Brain microvascular endothelial cell (primary cell): ENCODE results near the gene LAX1.
A peak's percentile ranks its signal among the peaks of the same experiment; 100 is the strongest.
"Not testable (repeated sequence)": the region's sequence is repeated elsewhere in the genome, so short reads cannot be mapped to it uniquely, and the experiment has no call there.

Experiments
- DNase-seq: peaks from one replicate; pipeline ENCODE4 v3.0.0-alpha.2; 2020
- H3K27ac ChIP-seq: fragments of 250-450 bp; sonication (Bioruptor Pico); 2 replicates; pipeline ENCODE4 v1.5.1; 2020; ENCODE audit warnings: mild to moderate bottlenecking, moderate library complexity
- H3K27me3 ChIP-seq: fragments of 250-450 bp; sonication (Bioruptor Pico); replicated peaks from 2 replicates; pipeline ENCODE4 v1.5.1; 2020; ENCODE audit warnings: mild to moderate bottlenecking
- H3K36me3 ChIP-seq: fragments of 250-450 bp; sonication (Bioruptor Pico); replicated peaks from 2 replicates; pipeline ENCODE4 v1.5.1; 2020; ENCODE audit warnings: mild to moderate bottlenecking
- H3K4me3 ChIP-seq: 2 replicates; pipeline ENCODE4 v1.5.1; 2011; ENCODE audit warnings: low read depth, mild to moderate bottlenecking, control low read depth, low read length, moderate library complexity
- in situ Hi-C: cut with HindIII; loops from 2 replicates; pipeline ENCODE4 v1.10.0; 2017; ENCODE audit warnings: low sequenced_read_pairs, low pct_ligation_motif_present
- TF ChIP-seq, protein P1 (sequence below): IDR thresholded peaks from 2 replicates; pipeline ENCODE4 v1.5.1; 2011; ENCODE audit warnings: low read depth, mild to moderate bottlenecking, moderate library complexity, low read length, control low read depth, inconsistent platforms; ENCODE audit errors: missing control alignments

LAX1 gene

GRCh38 chr1:203789966-203790365 lies 25.0 kb downstream of the LAX1 start:
- H3K27me3 ChIP-seq, result no peaks in the 10 kb centered on the region
- DNase-seq, result no peak
- H3K4me3 ChIP-seq, result no peak overlapping the region
- H3K27ac ChIP-seq, result no peak overlapping the region
- TF ChIP-seq, protein P1, sequence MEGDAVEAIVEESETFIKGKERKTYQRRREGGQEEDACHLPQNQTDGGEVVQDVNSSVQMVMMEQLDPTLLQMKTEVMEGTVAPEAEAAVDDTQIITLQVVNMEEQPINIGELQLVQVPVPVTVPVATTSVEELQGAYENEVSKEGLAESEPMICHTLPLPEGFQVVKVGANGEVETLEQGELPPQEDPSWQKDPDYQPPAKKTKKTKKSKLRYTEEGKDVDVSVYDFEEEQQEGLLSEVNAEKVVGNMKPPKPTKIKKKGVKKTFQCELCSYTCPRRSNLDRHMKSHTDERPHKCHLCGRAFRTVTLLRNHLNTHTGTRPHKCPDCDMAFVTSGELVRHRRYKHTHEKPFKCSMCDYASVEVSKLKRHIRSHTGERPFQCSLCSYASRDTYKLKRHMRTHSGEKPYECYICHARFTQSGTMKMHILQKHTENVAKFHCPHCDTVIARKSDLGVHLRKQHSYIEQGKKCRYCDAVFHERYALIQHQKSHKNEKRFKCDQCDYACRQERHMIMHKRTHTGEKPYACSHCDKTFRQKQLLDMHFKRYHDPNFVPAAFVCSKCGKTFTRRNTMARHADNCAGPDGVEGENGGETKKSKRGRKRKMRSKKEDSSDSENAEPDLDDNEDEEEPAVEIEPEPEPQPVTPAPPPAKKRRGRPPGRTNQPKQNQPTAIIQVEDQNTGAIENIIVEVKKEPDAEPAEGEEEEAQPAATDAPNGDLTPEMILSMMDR, result no peak
- in situ Hi-C loops, result no loop called here
- no peaks in the 10 kb centered on the region for H3K36me3 ChIP-seq

GRCh38 chr1:203791498-203791897 lies 26.5 kb downstream of the LAX1 start:
- Histone ChIP-seq H3K4me3 (no peak overlapping the region), H3K36me3 (peaks cover 2% of the 10 kb centered on the region), H3K27me3 (no peaks in the 10 kb centered on the region), H3K27ac (no peak overlapping the region)
- in situ Hi-C loops, result no loop called here
- TF ChIP-seq, protein P1, result no peak
- no peak for DNase-seq

GRCh38 chr1:203792486-203792885 lies 27.5 kb downstream of the LAX1 start:
- Histone ChIP-seq H3K27ac (no peak overlapping the region), H3K4me3 (no peak overlapping the region), H3K36me3 (peaks cover 2% of the 10 kb centered on the region), H3K27me3 (no peaks in the 10 kb centered on the region)
- in situ Hi-C loops, result no loop called here
- TF ChIP-seq, protein P1, result no peak
- no peak for DNase-seq

DNA sequence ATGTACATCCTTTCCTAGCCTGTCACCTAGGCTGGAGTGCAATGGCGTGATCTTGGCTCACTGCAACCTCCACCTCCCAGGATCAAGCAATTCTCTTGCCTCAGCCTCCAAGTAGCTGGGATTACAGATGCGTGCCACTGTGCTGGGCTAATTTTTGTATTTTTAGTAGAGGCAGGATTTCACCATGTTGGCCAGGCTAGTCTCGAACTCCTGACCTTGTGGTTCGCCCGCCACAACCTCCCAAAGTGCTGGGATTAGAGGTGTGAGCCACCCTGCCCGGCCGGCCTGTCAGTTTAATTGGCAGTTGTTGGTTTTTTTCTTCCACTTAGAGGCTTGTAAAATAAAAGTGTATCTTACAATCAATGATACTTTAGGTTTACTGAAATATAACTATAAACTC lies 28.6 kb downstream of the LAX1 start:
- H3K4me3 ChIP-seq, H3K27ac ChIP-seq, DNase-seq, H3K27me3 ChIP-seq, in situ Hi-C loops: not testable (repeated sequence)
- H3K36me3 ChIP-seq, result peaks cover 11% of the 10 kb centered on the region

DNA sequence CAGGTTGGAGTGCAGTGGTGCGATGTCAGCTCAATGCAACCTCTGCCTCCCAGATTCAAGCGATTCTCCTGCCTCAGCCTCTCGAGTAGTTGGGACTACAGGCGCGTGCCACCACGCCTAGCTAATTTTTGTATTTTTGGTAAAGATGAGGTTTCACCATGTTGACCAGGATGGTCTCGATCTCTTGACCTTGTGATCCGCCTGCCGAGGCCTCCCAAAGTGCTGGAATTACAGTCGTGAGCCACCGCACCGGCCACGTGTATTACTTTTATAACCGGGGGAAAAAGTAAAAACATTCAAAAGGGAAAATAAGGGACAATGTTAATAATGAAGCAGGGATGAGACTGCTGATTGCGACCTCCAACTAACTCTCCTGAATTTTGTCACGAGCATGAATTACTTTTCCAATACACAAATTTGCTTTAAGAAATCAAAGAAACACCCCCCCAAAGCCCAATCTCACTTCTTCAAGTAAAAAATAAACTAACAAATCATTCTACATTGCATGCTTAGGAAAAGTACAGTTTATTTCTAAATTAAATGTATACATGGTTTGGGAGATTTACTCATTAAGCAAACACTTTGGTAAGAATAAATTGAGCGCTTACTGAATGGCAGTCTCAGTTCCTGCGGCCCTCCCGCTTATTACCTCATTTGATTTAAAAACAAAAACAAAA lies 29.9 kb downstream of the LAX1 start:
- Histone ChIP-seq H3K36me3 (peaks cover 19% of the 10 kb centered on the region), H3K4me3 (peak overlapping the region; percentile 90), H3K27ac (peak overlapping the region; percentile 100), H3K27me3 (no peaks in the 10 kb centered on the region)
- in situ Hi-C loops, result no loop called here
- TF ChIP-seq, protein P1, result no peak
- DNase-seq, result no peak

DNA sequence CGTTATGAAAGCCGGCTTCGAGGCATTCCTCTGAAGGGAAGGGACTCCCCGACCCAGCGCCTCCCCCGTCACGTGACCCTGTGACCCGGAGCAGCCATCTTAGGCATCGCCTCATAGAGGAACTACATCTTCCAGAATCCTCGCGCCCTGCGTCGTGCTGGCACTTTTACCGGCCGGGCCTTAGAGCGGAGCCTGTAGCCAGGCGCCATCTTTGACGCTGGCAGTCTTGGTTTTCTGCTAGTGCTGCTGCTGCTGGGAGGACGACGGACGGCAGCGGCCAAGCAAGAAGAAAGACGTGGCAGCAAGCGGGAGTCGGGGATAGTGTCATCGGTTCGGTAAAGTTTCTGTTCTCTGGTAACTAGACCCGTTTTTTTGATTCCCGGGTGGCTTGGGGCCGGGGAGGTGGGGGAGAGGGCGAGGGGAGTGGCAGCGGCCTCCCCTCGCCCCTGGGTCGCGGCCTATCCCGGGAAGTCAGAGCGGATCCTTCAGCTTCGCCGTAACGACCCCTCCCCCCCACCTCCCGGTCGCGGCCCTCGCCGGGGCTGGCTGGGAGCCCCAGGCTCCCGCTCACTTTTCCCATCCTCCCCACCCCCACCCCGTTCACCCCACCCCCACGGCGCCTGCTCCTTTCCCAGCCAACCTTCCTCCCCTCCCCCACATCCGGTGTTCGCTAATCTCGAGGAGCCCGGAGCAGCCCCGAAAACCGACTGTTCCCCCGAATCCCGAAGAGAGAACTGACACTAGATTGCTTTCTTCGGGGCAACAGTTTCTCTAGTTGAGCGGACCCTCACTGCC lies 30.7 kb downstream of the LAX1 start, which contains the start of the genes ZBED6 and ZC3H11A:
Gene ZBED6 (plus strand): TSS at position 183 of the 795 bp plus-strand sequence. CDS start 1,900 bp downstream, outside the sequence.
Gene ZC3H11A (plus strand): TSS at position 183 of the 795 bp plus-strand sequence. CDS start 21,448 bp downstream, outside the sequence.
- Histone ChIP-seq H3K36me3 (peaks cover 19% of the 10 kb centered on the region), H3K27ac (peak within 1 kb of the TSS; percentile 100), H3K4me3 (peak within 1 kb of the TSS; percentile 90), H3K27me3 (no peaks in the 10 kb centered on the region)
- TF ChIP-seq, protein P1, result no peak
- peak; percentile 98 for DNase-seq
- in situ Hi-C loops, result no loop called here
